Measurements from ENCODE around the gene SH2D4B.

- TF ChIP-seq, protein P1, sequence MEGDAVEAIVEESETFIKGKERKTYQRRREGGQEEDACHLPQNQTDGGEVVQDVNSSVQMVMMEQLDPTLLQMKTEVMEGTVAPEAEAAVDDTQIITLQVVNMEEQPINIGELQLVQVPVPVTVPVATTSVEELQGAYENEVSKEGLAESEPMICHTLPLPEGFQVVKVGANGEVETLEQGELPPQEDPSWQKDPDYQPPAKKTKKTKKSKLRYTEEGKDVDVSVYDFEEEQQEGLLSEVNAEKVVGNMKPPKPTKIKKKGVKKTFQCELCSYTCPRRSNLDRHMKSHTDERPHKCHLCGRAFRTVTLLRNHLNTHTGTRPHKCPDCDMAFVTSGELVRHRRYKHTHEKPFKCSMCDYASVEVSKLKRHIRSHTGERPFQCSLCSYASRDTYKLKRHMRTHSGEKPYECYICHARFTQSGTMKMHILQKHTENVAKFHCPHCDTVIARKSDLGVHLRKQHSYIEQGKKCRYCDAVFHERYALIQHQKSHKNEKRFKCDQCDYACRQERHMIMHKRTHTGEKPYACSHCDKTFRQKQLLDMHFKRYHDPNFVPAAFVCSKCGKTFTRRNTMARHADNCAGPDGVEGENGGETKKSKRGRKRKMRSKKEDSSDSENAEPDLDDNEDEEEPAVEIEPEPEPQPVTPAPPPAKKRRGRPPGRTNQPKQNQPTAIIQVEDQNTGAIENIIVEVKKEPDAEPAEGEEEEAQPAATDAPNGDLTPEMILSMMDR (IDR thresholded peaks at IDR 0.05; ENCODE audit: poor library complexity) = no peak
- TF ChIP-seq EZH2 (IDR thresholded peaks at IDR 0.05; ENCODE audit: borderline replicate concordance) = no peak
- TF ChIP-seq EZH2phosphoT487 (IDR thresholded peaks at IDR 0.05; ENCODE audit: low read depth, severe bottlenecking, unreplicated experiment) = no peak
Observed at GRCh38 chr10:80646366-80646765, 108.7 kb downstream of the SH2D4B start.

All from hepatocyte (in vitro differentiated cells).